ENCODE results near the gene NGF.

- TF ChIP-seq CTCF (conservative IDR thresholded peaks at IDR 0.05), result no peak
- TF ChIP-seq ZFX (IDR thresholded peaks at IDR 0.05), result no peak
These were observed 8.1 kb downstream of the NGF start for GRCh38 chr1:115329965-115330364.
